ENCODE data around the gene GLP1R.

GLP1R gene

GRCh38 chr6:39048481-39049399 is at the start of gene GLP1R:
Gene GLP1R (plus strand): TSS chr6:39048781. CDS start chr6:39048841, 60 bp downstream.
- DNase-seq, result no peak

DNA sequence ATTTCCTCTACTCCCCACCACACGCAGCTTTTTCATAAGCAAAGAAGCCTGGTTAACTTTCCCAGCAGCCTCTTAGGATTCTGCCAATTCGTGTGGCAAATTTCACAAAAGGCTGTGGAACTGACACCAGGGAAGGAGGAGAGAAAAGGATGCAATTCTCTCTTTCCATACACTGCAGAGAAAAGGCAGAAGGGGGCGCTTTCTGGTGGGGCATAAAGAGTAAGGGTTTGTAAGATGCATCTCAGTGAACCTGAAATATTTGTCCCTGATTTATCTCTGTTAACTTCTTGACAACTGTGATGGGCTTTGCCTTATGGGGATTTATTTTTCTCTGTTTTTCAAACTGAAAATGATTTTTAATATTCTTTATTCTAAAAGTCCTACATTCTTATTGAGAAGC is 45.5 kb upstream of the GLP1R start:
- DNase-seq, result peak; percentile 31

- DNase-seq, result no peak
Measured at GRCh38 chr6:39003492-39003891, 45.1 kb upstream of the GLP1R start.

DNA sequence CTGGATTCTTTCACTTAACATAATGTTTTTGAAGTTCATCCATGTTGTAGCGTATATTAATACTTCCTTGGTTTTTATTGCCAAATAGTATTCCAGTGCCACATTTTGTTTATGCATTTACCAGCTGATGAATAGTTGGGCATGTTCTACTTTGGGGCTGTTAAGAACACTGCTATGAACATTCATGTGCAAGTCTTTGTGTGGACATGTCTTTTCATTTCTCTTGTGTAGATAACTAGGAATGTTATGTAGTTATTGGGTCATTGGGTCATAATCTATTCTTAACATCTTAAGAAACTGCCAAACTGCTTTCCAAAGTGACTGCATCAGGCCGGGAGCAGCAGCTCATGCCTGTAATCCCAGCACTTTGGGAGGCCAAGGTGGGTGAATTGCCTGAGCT is 43.8 kb upstream of the GLP1R start:
- DNase-seq, result no peak

DNA sequence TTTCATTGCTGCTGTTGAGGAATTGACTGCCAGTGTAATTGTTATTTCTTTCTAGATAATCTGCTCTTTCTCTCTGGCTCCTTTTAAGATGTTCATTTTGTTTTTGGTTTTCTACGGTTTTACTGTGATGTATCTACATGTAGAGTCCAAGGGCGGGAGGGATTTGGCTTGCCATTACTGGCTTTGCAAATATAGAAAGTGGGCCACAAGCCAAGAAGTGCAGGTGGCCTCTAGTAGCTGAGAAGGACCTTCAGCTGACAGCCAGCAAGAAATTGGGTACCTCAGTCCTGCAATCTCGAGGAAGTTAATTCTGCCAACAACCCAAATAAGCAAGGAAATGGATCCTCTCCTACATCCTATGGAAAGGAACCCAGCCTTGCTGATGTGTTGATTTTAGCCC is 42.8 kb upstream of the GLP1R start:
- DNase-seq, result peak; percentile 75

GRCh38 chr6:39007575-39007974 is 41.0 kb upstream of the GLP1R start:
- no peak for DNase-seq

DNA sequence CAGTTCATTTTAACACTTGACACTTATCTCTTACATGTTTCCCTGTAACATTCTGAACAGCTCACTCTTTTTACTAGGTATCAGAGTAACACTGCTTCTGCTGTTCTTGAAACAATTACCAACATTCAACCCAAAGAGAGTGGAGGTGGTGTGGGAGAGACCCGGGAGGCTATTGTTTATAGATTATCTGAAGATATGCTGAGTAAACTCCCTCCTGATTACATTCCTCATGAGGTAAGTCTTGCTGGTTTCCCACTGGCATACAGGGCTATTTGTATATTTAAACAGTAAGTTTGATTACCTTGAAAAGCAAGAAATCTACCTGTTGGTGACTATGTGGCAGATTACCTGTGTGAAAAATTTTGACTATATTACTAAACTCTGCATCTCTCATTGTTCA is 39.8 kb upstream of the GLP1R start:
- no peak for DNase-seq

DNA sequence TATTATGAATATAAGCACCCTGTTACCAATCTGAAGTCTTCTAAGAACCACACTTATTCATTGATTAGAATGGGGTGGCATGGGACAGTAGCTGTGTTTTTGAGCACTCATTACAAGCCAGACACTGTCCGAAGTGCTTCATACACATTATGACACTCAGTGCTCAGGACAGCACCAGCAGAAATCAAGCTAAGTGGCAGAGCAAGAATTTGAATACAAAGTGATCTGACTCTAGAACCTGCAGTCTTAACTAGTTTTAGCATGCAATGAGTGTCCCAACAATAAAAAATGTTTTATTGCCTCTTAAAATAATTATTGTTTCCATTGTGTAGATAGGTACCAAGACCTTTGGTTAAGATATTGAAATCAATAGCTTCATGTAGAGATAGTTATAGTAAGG is 39.1 kb upstream of the GLP1R start:
- no peak for DNase-seq

GRCh38 chr6:39016839-39017546 is 31.6 kb upstream of the GLP1R start:
- no peak for DNase-seq

- no peak for DNase-seq
Measured at GRCh38 chr6:39017547-39017880, 31.1 kb upstream of the GLP1R start.

DNA sequence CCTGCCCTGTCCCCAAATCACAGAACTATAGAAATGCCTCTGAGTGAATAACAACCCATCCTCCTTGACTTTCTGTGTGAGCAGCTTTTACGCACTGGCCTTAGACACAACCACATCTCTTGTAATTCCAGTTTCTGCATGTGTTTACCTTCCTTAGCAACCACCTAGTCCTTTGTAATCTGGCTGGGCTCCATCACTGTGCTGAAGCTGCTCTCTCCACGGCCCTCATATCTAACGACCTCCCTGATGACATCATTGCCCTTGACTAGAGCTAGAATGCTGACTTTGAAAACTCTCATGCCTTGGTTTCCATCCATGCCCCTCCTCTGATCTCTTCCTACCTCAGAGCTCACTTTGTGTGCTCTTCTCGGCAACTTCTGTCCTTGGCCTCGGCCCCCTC is 30.5 kb upstream of the GLP1R start:
- no peak for DNase-seq

- no peak for DNase-seq
Measured at GRCh38 chr6:39020136-39020535, 28.4 kb upstream of the GLP1R start.

GRCh38 chr6:39021041-39021440 is 27.5 kb upstream of the GLP1R start:
- DNase-seq, result no peak

GRCh38 chr6:39021779-39022178 is 26.8 kb upstream of the GLP1R start:
- no peak for DNase-seq

- no peak for DNase-seq
Measured at GRCh38 chr6:39026175-39026574, 22.4 kb upstream of the GLP1R start.

- DNase-seq, result no peak
Measured at GRCh38 chr6:39029156-39030011, 19.2 kb upstream of the GLP1R start.

- no peak for DNase-seq
Measured at GRCh38 chr6:39035681-39036080, 12.9 kb upstream of the GLP1R start.

DNA sequence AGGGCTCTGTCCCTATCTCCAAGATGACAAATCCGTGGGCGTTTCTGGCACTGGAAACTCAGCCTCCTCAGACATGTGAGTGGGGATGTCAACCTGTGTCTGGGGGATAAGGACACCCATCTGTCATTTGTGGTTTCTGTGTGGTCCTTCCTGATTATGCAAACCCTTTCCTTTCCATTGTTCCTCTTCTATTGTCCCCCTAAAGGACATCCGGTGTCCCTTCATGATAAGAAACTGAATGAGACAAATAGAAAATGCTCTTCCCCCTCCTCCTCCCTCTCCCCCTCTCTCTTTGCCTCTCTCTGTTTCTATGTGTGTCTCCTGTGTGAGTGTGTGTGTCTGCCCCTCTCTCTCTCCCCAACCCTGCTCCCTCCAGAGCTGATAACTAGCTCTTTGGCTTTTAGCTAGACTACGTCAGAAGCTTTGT is 11.5 kb upstream of the GLP1R start:
- DNase-seq, result no peak

GRCh38 chr6:39037707-39038106 is 10.9 kb upstream of the GLP1R start:
- no peak for DNase-seq

GRCh38 chr6:39040080-39040673 is 8.4 kb upstream of the GLP1R start:
- DNase-seq, result no peak

DNA sequence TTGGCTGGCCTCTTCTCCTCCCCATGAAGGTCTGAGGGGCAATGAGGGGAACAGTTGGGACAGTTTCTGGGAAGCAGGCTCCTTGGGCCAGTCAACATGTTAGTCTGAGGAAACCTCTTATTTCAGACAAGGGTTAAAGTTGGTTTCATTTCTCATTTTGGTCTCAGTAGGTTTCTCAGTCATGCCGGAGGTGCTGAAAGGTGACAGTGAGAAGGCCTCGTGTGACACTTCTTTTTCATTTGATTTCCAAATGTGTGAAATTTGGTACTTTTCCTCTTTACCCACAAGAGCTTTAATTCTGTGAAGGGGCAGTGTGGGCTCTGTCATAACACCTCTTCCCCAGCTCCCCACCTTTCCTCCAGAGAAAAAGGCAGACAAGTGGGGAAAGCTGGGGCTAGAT is 7.5 kb upstream of the GLP1R start:
- DNase-seq, result no peak

GRCh38 chr6:39043776-39044175 is 4.8 kb upstream of the GLP1R start:
- DNase-seq, result no peak

DNA sequence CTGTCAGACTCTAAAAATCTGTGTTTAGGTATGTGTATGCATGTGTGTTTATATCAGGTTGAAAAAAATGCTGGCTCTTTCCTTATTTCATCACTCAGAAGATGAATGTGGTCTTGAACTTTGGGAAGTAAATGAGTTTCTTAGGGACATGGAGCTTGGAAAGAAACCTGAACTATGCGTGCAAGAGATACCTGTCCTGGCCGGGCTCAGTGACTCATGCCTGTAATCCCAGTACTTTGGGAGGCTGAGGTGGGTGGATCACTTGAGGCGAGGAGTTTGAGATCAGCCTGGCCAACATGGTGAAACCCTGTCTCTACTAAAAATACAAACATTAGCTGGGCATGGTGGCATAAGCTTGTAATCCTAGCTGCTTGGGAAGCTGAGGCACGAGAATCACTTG is 4.4 kb upstream of the GLP1R start:
- no peak for DNase-seq

Data from COR-L47 (cell line).